H9 (cell line): Measurements from ENCODE around the gene ERFL. TPM values are rescaled to one million over a fixed set of nuclear protein-coding genes. Genes with fewer than 3 reads are reported as not detected.

Experiments used
- DNase-seq: peaks from one replicate; pipeline ENCODE4 v3.0.0-alpha.2; 2017
- H2AFZ ChIP-seq: one replicate; pipeline ENCODE4 v1.6.1; 2013; ENCODE audit warnings: mild to moderate bottlenecking, low read length, control low read depth, moderate library complexity
- H2AK5ac ChIP-seq: 2 replicates; pipeline ENCODE4 v1.6.1; 2013; ENCODE audit warnings: low read length, control low read depth, mixed read lengths; ENCODE audit not compliant: insufficient read length
- H2BK120ac ChIP-seq: one replicate; pipeline ENCODE4 v1.6.1; 2013; ENCODE audit warnings: low read depth, mild to moderate bottlenecking, low read length, control low read depth, inconsistent platforms; ENCODE audit not compliant: poor library complexity, severe bottlenecking
- H2BK12ac ChIP-seq: 2 replicates; pipeline ENCODE4 v1.6.1; 2013; ENCODE audit warnings: low read length, control low read depth, mixed read lengths, low read depth; ENCODE audit not compliant: insufficient read length
- H2BK15ac ChIP-seq: 2 replicates; pipeline ENCODE4 v1.6.1; 2013; ENCODE audit warnings: low read depth, low read length, control low read depth
- H2BK20ac ChIP-seq: one replicate; pipeline ENCODE4 v1.6.1; 2013; ENCODE audit warnings: low read depth, mild to moderate bottlenecking, low read length, control low read depth, inconsistent platforms; ENCODE audit not compliant: poor library complexity, severe bottlenecking
- H2BK5ac ChIP-seq: 2 replicates; pipeline ENCODE4 v1.6.1; 2013; ENCODE audit warnings: low read length, control low read depth, mixed read lengths; ENCODE audit not compliant: insufficient read length
- H3K14ac ChIP-seq: 2 replicates; pipeline ENCODE4 v1.6.1; 2013; ENCODE audit warnings: low read length, control low read depth; ENCODE audit not compliant: insufficient read depth
- H3K18ac ChIP-seq: 2 replicates; pipeline ENCODE4 v1.6.1; 2013; ENCODE audit warnings: low read depth, mild to moderate bottlenecking, mixed read lengths, low read length, control low read depth; ENCODE audit not compliant: insufficient read length
- H3K23ac ChIP-seq: 2 replicates; pipeline ENCODE4 v1.6.1; 2013; ENCODE audit warnings: low read length, control low read depth, mixed read lengths, low read depth; ENCODE audit not compliant: insufficient read length
- H3K23me2 ChIP-seq: 2 replicates; pipeline ENCODE4 v1.6.1; 2013; ENCODE audit warnings: low read depth, mild to moderate bottlenecking, mixed read lengths, low read length, control low read depth; ENCODE audit not compliant: insufficient read length, poor library complexity, severe bottlenecking
- H3K27ac ChIP-seq: 2 replicates; pipeline ENCODE4 v1.5.1; 2013; ENCODE audit warnings: low read length, control low read depth, mixed read lengths, low read depth; ENCODE audit not compliant: insufficient read length
- H3K27me3 ChIP-seq: 2 replicates; pipeline ENCODE4 v1.6.1; 2013; ENCODE audit warnings: low read length, control low read depth, inconsistent platforms; ENCODE audit not compliant: insufficient read depth
- H3K4ac ChIP-seq: 2 replicates; pipeline ENCODE4 v1.6.1; 2013; ENCODE audit warnings: low read depth, mild to moderate bottlenecking, control low read depth, inconsistent platforms, low read length, moderate library complexity
- H3K4me1 ChIP-seq: 2 replicates; pipeline ENCODE4 v1.6.1; 2013; ENCODE audit warnings: low read length, control low read depth, inconsistent platforms; ENCODE audit not compliant: insufficient read depth
- H3K4me2 ChIP-seq: 2 replicates; pipeline ENCODE4 v1.6.1; 2013; ENCODE audit warnings: low read length, control low read depth, mixed read lengths; ENCODE audit not compliant: insufficient read length, insufficient read depth
- H3K56ac ChIP-seq: 2 replicates; pipeline ENCODE4 v1.6.1; 2013; ENCODE audit warnings: low read depth, mild to moderate bottlenecking, mixed read lengths, low read length, control low read depth; ENCODE audit not compliant: insufficient read length
- H3K79me1 ChIP-seq: 2 replicates; pipeline ENCODE4 v1.6.1; 2013; ENCODE audit warnings: low read depth, mild to moderate bottlenecking, moderate library complexity, low read length, control low read depth, inconsistent platforms; ENCODE audit not compliant: insufficient read depth, poor library complexity, severe bottlenecking
- H3K79me2 ChIP-seq: 2 replicates; pipeline ENCODE4 v1.6.1; 2013; ENCODE audit warnings: low read length, control low read depth, inconsistent platforms; ENCODE audit not compliant: insufficient read depth
- H3K9ac ChIP-seq: 2 replicates; pipeline ENCODE4 v1.6.1; 2013; ENCODE audit warnings: low read length, control low read depth, mixed read lengths; ENCODE audit not compliant: insufficient read length; ENCODE audit errors: extremely low read depth
- H3K9me3 ChIP-seq: one replicate; pipeline ENCODE4 v1.6.1; 2013; ENCODE audit warnings: low read depth, low read length, inconsistent platforms; ENCODE audit not compliant: control insufficient read depth
- H3T11ph ChIP-seq: one replicate; pipeline ENCODE4 v1.6.1; 2013; ENCODE audit warnings: mild to moderate bottlenecking, low read length, control low read depth, inconsistent platforms
- H4K20me1 ChIP-seq: one replicate; pipeline ENCODE4 v1.6.1; 2013; ENCODE audit not compliant: control insufficient read depth, insufficient read length, insufficient read depth
- H4K5ac ChIP-seq: 2 replicates; pipeline ENCODE4 v1.6.1; 2013; ENCODE audit warnings: low read depth, mild to moderate bottlenecking, mixed read lengths, low read length, control low read depth; ENCODE audit not compliant: insufficient read length
- H4K8ac ChIP-seq: replicated peaks from 2 replicates; pipeline ENCODE4 v1.6.1; 2013; ENCODE audit warnings: low read length, control low read depth, mixed read lengths, low read depth; ENCODE audit not compliant: insufficient read length
- H4K91ac ChIP-seq: 2 replicates; pipeline ENCODE4 v1.6.1; 2013; ENCODE audit warnings: low read depth, mild to moderate bottlenecking, moderate library complexity, mixed read lengths, low read length, control low read depth; ENCODE audit not compliant: insufficient read length
- H3K27ac Mint-ChIP-seq, 3 experiments: 2 replicates in 2 of 3; 3 replicates in 1 of 3; pipeline ENCODE4 v1.8.0; 2020 to 2021; ENCODE audit warnings: mixed read lengths in 3 of 3, mild to moderate bottlenecking in 1 of 3, moderate library complexity in 1 of 3
- H3K27me3 Mint-ChIP-seq: 2 replicates; pipeline ENCODE4 v1.8.0; 2021; ENCODE audit warnings: low read depth, mild to moderate bottlenecking, moderate library complexity, mixed read lengths
- H3K36me3 Mint-ChIP-seq, 3 experiments: 2 replicates in 2 of 3; 3 replicates in 1 of 3; pipeline ENCODE4 v1.8.0; 2020 to 2021; ENCODE audit warnings: low read depth in 3 of 3, mixed read lengths in 3 of 3; ENCODE audit not compliant: insufficient read depth in 1 of 3
- H3K4me1 Mint-ChIP-seq, 2 experiments: 2 replicates each; pipeline ENCODE4 v1.8.0; 2020; ENCODE audit warnings: mixed read lengths in 2 of 2
- H3K4me3 Mint-ChIP-seq, 2 experiments: 2 replicates in 1 of 2; 3 replicates in 1 of 2; pipeline ENCODE4 v1.8.0; 2020 to 2021; ENCODE audit warnings: mild to moderate bottlenecking in 2 of 2, mixed read lengths in 2 of 2, moderate library complexity in 1 of 2
- H3K9me3 Mint-ChIP-seq, 2 experiments: 2 replicates in 1 of 2; 3 replicates in 1 of 2; pipeline ENCODE4 v1.8.0; 2020; ENCODE audit warnings: mild to moderate bottlenecking in 2 of 2, mixed read lengths in 2 of 2, moderate library complexity in 1 of 2
- WGBS: extraction: QIAGEN DNeasy Blood & Tissue Kit; methylation state at CpG from one replicate; pipeline ENCODE4 v1.1.7; 2013; ENCODE audit warnings: missing lambda C conversion rate, low lambda C conversion rate, mixed read lengths; ENCODE audit not compliant: insufficient read length; ENCODE audit errors: extremely low coverage; 5-methylcytosine and 5-hydroxymethylcytosine counted together
- total RNA-seq: library from RNA; stranded (reverse); gene quantifications from 2 replicates; pipeline ENCODE4 v1.2.1, GENCODE V29; 2021
- TF ChIP-seq, protein P1 (sequence below): fragments of 200-600 bp; sonication (generic); conservative IDR thresholded peaks from 3 replicates; pipeline ENCODE4 v1.8.0; 2021; ENCODE audit warnings: antibody characterized with exemption, mild to moderate bottlenecking

Gene ERFL
- total RNA-seq, 1 experiment from 2014 or later: 0.22 TPM

DNA sequence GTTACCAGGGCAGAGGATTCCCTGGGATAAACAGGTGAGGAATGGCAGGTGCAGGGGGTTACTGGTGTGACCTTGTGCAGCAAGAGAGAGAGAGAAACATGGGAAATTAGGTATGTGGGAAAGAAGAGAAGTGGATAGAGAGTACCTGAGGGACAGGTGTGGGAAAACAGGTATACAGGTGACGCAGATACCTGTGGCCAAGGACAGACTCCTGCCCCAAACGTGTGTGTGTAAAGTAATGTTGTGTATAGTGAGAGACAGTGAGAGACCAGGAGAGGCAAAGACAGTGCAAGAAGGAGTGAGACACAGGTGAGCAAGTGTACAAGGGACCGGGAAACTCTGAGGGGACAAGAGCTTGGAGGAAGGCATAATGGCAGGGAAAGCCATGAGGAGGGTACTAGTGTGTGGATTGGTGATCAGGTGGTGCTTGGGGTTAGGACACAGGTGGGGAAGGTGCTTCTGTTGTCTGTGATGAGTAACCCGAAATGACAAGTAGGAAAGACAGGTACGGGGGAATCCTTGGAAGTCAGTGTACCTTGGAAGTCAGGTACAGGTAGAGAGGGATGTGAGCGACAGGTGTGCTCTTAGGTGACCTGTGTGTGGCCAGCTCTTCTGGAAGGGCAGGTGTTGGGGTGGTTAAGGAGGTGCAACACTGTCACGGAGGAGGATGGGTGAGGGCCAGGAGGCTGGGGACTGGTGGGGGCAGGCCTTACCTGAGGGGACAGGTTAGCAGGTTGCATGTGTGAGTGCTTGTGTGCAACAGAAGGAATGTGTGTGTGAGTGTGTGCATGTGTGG is 2.8 kb downstream of the ERFL start:
- Mint-ChIP-seq H3K27ac (no peak overlapping the region), H3K27me3 (peaks cover 16% of the 10 kb centered on the region), H3K9me3 (peaks cover 0 to 3% of the 10 kb centered on the region in 2 experiments; a peak in 3 of 5 replicates), H3K4me3 (no peak overlapping the region), H3K36me3 (no peaks in the 10 kb centered on the region), H3K4me1 (peaks cover 7 to 27% of the 10 kb centered on the region in 2 experiments)
- no peak overlapping the region for H3K56ac ChIP-seq
- no peaks in the 10 kb centered on the region for H3K79me1 ChIP-seq
- peaks cover 2% of the 10 kb centered on the region for H4K20me1 ChIP-seq
- H4K8ac ChIP-seq: no peak overlapping the region
- no peak overlapping the region for H3K4ac ChIP-seq
- no CpG with 5 or more reads among the region's 7 CpGs for WGBS
- DNase-seq: no peak
- H4K91ac ChIP-seq: no peak overlapping the region
- H3K27ac ChIP-seq: no peak overlapping the region
- H3K9ac ChIP-seq: no peak overlapping the region
- no peak overlapping the region for H2BK5ac ChIP-seq
- no peak overlapping the region for H3K4me2 ChIP-seq
- H3K27me3 ChIP-seq: peaks cover 91% of the 10 kb centered on the region
- no peak overlapping the region for H2BK120ac ChIP-seq
- peaks cover 2% of the 10 kb centered on the region for H3K23me2 ChIP-seq
- no peaks in the 10 kb centered on the region for H3K79me2 ChIP-seq
- no peak overlapping the region for H3K18ac ChIP-seq
- no peaks in the 10 kb centered on the region for H3K9me3 ChIP-seq
- no peak overlapping the region for H3K14ac ChIP-seq
- H2BK15ac ChIP-seq: no peak overlapping the region
- H2BK20ac ChIP-seq: no peak overlapping the region
- no peak overlapping the region for H3T11ph ChIP-seq
- no peak overlapping the region for H2BK12ac ChIP-seq
- no peak overlapping the region for H2AFZ ChIP-seq
- H3K4me1 ChIP-seq: peaks cover 5% of the 10 kb centered on the region; the same call in 1 of the 2 replicates
- H3K23ac ChIP-seq: no peak overlapping the region
- TF ChIP-seq, protein P1, sequence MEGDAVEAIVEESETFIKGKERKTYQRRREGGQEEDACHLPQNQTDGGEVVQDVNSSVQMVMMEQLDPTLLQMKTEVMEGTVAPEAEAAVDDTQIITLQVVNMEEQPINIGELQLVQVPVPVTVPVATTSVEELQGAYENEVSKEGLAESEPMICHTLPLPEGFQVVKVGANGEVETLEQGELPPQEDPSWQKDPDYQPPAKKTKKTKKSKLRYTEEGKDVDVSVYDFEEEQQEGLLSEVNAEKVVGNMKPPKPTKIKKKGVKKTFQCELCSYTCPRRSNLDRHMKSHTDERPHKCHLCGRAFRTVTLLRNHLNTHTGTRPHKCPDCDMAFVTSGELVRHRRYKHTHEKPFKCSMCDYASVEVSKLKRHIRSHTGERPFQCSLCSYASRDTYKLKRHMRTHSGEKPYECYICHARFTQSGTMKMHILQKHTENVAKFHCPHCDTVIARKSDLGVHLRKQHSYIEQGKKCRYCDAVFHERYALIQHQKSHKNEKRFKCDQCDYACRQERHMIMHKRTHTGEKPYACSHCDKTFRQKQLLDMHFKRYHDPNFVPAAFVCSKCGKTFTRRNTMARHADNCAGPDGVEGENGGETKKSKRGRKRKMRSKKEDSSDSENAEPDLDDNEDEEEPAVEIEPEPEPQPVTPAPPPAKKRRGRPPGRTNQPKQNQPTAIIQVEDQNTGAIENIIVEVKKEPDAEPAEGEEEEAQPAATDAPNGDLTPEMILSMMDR: no peak
- H2AK5ac ChIP-seq: no peak overlapping the region
- no peak overlapping the region for H4K5ac ChIP-seq
